Muscle of leg (tissue), 11 donors: Measurements from ENCODE around the gene SHF. TPM values are rescaled to one million over a fixed set of nuclear protein-coding genes. Genes with fewer than 3 reads are reported as not detected.

Experiments used
- DNase-seq: peaks from one replicate; pipeline ENCODE4 v3.0.0; 2013
- H3K27ac ChIP-seq: one replicate; pipeline ENCODE4 v1.5.1; 2013; ENCODE audit warnings: mild to moderate bottlenecking, low read length, control low read depth
- H3K27me3 ChIP-seq: one replicate; pipeline ENCODE4 v1.6.1; 2013; ENCODE audit warnings: low read length; ENCODE audit not compliant: control insufficient read depth, insufficient read depth
- H3K36me3 ChIP-seq: one replicate; pipeline ENCODE4 v1.6.1; 2013; ENCODE audit warnings: low read length; ENCODE audit not compliant: control insufficient read depth, insufficient read depth
- H3K4me1 ChIP-seq: one replicate; pipeline ENCODE4 v1.6.1; 2013; ENCODE audit warnings: low read length; ENCODE audit not compliant: control insufficient read depth, insufficient read depth
- H3K4me3 ChIP-seq: one replicate; pipeline ENCODE4 v1.5.1; 2013; ENCODE audit warnings: low read length, control low read depth
- H3K9me3 ChIP-seq: replicated peaks from 2 replicates; pipeline ENCODE4 v1.6.1; 2013; ENCODE audit warnings: low read depth, low read length; ENCODE audit not compliant: control insufficient read depth
- WGBS: methylation state at CpG from one replicate; pipeline ENCODE4 v1.1.5; 2013; ENCODE audit warnings: missing lambda C conversion rate; ENCODE audit not compliant: insufficient coverage; 5-methylcytosine and 5-hydroxymethylcytosine counted together
- polyA plus RNA-seq, 8 donors: library from polyadenylated mRNA; unstranded; fragments of 120-200 nt; gene quantifications; one replicate each; pipeline versions ENCODE4 v1.2.1 to v1.2.3, GENCODE V29; 2013; ENCODE audit warnings: inconsistent platforms in 1 of 8, low replicate concordance in 1 of 8; ENCODE audit not compliant: insufficient read length in 8 of 8, insufficient read depth in 1 of 8
- total RNA-seq: library from RNA; stranded (reverse); fragments of 120-200 nt; gene quantifications from one replicate; pipeline ENCODE4 v1.2.4, GENCODE V29; 2013

SHF gene
- total and polyA plus RNA-seq, 9 donors, result 7.8 to 13.3 (median 9.3) TPM

DNA sequence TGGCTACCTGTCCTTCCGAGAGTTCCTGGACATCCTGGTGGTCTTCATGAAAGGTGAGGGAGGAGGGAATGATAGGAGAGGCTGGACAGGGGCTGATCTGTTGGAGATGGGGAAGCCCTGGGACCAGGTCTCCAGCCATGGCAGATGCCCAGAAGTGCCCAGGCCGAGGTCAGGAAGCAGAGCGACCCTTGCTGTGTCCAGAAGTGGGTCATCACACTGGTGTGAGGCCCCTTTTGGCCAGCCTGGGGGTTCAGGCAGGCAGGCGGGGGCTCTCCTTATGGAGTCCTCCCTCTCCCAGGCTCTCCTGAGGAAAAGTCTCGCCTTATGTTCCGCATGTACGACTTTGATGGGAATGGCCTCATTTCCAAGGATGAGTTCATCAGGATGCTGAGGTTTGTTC, 40.2 kb downstream of the SHF start:
- Histone ChIP-seq H3K4me3 (no peak overlapping the region), H3K36me3 (peaks cover 4% of the 10 kb centered on the region), H3K27ac (no peak overlapping the region), H3K4me1 (no peaks in the 10 kb centered on the region), H3K27me3 (peaks cover 11% of the 10 kb centered on the region), H3K9me3 (no peaks in the 10 kb centered on the region)
- DNase-seq, result no peak
- WGBS, result 78% methylated on average over 7 of the region's 7 CpGs

- DNase-seq, result no peak
- no peak overlapping the region for H3K4me3 ChIP-seq
- no peaks in the 10 kb centered on the region for H3K4me1 ChIP-seq
- H3K36me3 ChIP-seq, result no peaks in the 10 kb centered on the region
- peaks cover 11% of the 10 kb centered on the region for H3K27me3 ChIP-seq
- no peak overlapping the region for H3K27ac ChIP-seq
- H3K9me3 ChIP-seq, result no peaks in the 10 kb centered on the region
- WGBS, result 83% methylated on average over 1 of the region's 4 CpGs
Observed at GRCh38 chr15:45146405-45146804, 41.4 kb downstream of the SHF start.

DNA sequence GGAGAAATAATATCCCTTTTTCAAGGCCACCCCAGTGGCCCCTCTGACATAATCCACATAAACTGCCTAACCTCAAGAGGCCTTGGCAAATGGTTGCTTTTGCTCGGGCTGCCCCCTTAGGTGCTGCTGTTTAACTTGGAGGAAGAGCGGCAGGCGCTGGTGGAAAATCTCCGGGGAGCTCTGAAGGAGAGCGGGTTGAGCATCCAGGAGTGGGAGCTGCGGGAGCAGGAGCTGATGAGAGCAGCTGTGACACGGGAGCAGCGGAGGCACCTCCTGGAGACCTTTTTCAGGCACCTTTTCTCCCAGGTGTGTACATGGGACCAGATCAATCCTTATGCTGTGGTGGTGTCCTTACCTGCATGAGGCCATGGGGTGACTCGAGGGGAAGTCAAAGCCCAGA, 43.0 kb downstream of the SHF start:
- Histone ChIP-seq H3K27ac (no peak overlapping the region), H3K4me3 (no peak overlapping the region), H3K9me3 (no peaks in the 10 kb centered on the region), H3K27me3 (peaks cover 11% of the 10 kb centered on the region), H3K36me3 (no peaks in the 10 kb centered on the region), H3K4me1 (no peaks in the 10 kb centered on the region)
- DNase-seq, result no peak
- WGBS, result 77% methylated on average over 9 of the region's 9 CpGs

GRCh38 chr15:45143946-45144345, 43.8 kb downstream of the SHF start:
- H3K36me3 ChIP-seq, result no peaks in the 10 kb centered on the region
- WGBS, result 84% methylated on average over 8 of the region's 11 CpGs
- H3K27ac ChIP-seq, result no peak overlapping the region
- no peak overlapping the region for H3K4me3 ChIP-seq
- H3K27me3 ChIP-seq, result peaks cover 11% of the 10 kb centered on the region
- H3K4me1 ChIP-seq, result no peaks in the 10 kb centered on the region
- no peaks in the 10 kb centered on the region for H3K9me3 ChIP-seq
- DNase-seq, result no peak

DNA sequence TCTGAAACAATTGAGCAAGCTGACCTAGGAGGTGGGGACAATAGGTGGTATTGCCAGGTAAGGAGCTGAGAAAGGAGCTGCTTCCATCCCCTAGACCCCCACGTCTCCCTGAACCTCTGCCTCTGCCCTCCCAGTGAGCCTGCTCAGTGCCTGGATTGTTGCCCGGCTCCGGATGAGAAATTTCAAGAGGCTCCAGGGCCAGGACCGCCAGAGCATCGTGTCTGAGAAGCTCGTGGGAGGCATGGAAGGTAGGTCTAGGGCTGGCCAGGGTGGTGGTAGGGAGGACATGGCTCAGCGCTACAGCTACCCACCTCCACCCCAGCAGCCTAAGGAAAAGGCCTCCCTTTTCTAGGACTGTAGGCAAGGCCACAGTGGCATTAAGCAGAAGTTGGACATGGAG, 44.7 kb downstream of the SHF start:
- no peak overlapping the region for H3K27ac ChIP-seq
- no peak for DNase-seq
- no peaks in the 10 kb centered on the region for H3K36me3 ChIP-seq
- H3K4me1 ChIP-seq, result no peaks in the 10 kb centered on the region
- H3K9me3 ChIP-seq, result no peaks in the 10 kb centered on the region
- WGBS, result no CpG with 5 or more reads among the region's 7 CpGs
- H3K27me3 ChIP-seq, result peaks cover 13% of the 10 kb centered on the region
- no peak overlapping the region for H3K4me3 ChIP-seq

- Histone ChIP-seq H3K4me1 (no peaks in the 10 kb centered on the region), H3K9me3 (no peaks in the 10 kb centered on the region), H3K36me3 (no peaks in the 10 kb centered on the region), H3K4me3 (no peak overlapping the region), H3K27me3 (peaks cover 25% of the 10 kb centered on the region), H3K27ac (no peak overlapping the region)
- WGBS, result 61% methylated on average over 4 of the region's 5 CpGs
- DNase-seq, result no peak
Observed at GRCh38 chr15:45141386-45141785, 46.4 kb downstream of the SHF start.

DNA sequence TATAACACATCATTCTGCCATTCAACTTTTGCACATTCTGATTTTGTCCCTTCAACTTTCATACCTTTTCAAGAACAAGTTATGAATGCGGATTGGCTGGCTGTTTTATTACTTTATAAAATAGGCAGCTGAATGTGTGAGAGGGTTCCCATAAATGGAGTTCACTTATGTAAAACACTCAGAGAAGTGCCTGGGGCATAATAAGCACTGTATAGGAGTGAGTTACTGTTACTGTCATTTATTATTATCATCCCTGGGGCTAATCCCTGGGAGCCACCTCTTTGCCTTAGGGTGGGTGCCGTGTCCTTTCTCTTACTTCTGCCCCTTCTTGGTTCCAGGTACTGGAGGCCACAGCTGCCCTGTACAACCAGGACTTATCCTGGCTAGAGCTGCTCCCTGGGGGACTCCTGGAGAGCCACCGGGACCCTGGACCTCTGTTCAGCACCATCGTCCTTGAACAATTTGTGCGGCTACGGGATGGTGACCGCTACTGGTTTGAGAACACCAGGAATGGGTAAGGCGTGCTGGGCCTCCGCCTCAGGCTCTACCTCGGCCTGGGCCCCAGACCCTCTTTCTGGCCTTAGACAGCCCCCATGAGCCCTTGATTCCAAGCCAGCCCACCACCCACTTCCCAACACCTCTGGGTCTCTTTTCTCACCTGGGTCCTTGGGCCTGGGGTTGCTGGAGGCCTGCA, 47.1 kb downstream of the SHF start:
- H3K9me3 ChIP-seq, result no peaks in the 10 kb centered on the region
- no peak overlapping the region for H3K4me3 ChIP-seq
- no peaks in the 10 kb centered on the region for H3K4me1 ChIP-seq
- H3K27ac ChIP-seq, result no peak overlapping the region
- peaks cover 30% of the 10 kb centered on the region for H3K27me3 ChIP-seq
- 92% methylated on average over 9 of the region's 10 CpGs for WGBS
- DNase-seq, result no peak
- no peaks in the 10 kb centered on the region for H3K36me3 ChIP-seq

DNA sequence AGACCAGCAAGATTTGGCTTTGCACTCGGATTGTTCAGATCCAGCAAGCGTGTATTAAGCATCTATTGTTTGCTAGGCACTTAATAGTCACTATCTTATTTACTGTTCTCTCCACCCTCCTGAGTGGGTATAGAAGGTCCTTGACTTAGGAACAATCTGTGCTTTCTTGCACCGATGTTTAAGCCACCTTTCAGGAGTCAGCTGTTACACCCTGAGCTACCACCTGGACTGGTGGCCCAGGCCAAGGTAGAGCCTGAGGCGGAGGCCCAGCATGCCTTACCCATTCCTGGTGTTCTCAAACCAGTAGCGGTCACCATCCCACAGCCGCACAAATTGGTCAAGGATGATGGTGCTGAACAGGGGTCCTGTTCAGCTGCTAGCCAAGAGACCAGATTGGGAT, 48.0 kb downstream of the SHF start:
- Histone ChIP-seq H3K36me3 (no peaks in the 10 kb centered on the region), H3K4me3 (no peak overlapping the region), H3K27me3 (peaks cover 33% of the 10 kb centered on the region), H3K9me3 (no peaks in the 10 kb centered on the region), H3K27ac (no peak overlapping the region), H3K4me1 (no peaks in the 10 kb centered on the region)
- DNase-seq, result no peak
- WGBS, result 86% methylated on average over 1 of the region's 6 CpGs

DNA sequence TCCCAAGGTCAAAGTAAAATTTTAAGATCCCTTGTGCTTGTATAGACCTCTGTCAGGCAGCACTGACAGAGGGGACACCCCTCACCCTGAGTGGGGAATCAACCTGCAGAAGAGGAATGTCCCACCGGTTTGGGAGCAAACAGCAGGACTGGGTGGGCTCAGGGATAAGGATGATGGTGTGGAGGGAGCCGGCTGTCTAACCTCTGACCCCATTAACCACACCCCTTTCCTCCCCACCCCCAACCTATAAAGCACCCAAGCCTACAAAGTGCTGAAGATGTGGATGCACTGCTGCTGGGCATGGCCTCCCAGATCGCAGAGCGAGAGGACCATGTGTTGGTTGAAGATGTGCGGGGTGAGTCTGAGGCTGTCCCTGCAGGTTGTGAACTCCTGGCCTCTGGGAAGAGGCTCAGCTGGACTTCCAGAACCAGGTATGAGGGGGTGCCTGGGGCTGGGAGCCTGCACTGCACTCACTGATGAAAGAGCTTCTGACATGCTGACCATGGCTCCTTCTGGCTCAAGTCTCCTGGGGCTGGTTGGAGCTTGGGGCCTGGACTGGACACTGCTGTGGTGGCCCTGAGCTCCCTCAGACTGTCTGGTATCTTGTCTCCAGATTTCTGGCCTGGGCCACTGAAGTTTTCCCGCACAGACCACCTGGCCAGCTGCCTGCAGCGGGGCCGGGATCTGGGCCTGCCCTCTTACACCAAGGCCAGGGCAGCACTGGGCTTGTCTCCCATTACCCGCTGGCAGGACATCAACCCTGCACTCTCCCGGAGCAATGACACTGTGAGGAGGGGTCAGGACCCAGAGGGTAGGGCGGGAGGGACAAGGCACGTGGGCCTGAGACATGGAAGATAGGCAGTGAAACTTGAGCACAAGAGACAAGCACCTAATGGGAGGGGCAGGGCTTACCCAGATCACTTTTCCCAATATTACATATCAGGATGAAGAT, 48.7 kb downstream of the SHF start:
- Histone ChIP-seq H3K27ac (no peak overlapping the region), H3K36me3 (no peaks in the 10 kb centered on the region), H3K9me3 (no peaks in the 10 kb centered on the region), H3K4me1 (no peaks in the 10 kb centered on the region), H3K27me3 (peaks cover 38% of the 10 kb centered on the region), H3K4me3 (no peak overlapping the region)
- WGBS, result 86% methylated on average over 7 of the region's 12 CpGs
- DNase-seq, result no peak

- no peak overlapping the region for H3K4me3 ChIP-seq
- H3K36me3 ChIP-seq, result no peaks in the 10 kb centered on the region
- no peak overlapping the region for H3K27ac ChIP-seq
- H3K9me3 ChIP-seq, result no peaks in the 10 kb centered on the region
- H3K27me3 ChIP-seq, result peaks cover 48% of the 10 kb centered on the region
- 72% methylated on average over 8 of the region's 8 CpGs for WGBS
- no peaks in the 10 kb centered on the region for H3K4me1 ChIP-seq
- no peak for DNase-seq
Observed at GRCh38 chr15:45137703-45138102, 50.1 kb downstream of the SHF start.
